CD4-positive, alpha-beta T cell treated with Interleukin-6 at 100 ng/mL for 8 hours (primary cell): ENCODE measurements around the gene POU2F1.

ENCODE experiments used
- DNase-seq: peaks from one replicate; pipeline ENCODE4 v3.0.0-alpha.2; 2020; ENCODE audit warnings: mixed read lengths, low spot score

POU2F1 gene

DNA sequence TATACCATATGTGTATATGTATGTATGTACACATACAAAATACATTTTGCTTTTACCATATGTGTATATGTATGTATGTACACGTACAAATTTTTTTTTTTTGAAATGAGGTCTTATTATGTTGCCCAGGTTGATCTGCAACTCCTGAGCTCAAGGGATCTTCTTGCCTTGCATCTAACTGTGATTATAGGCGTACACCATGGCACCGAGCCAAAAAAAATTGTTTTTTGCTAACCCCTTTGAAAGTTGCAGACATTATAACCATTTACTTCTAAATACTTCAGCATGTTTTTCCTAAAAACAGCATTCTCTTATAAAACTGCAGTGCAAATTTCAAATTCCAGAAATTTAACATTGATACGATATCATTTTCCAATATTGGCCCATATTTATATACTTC is 147.0 kb downstream of the POU2F1 start:
- DNase-seq, result no peak

GRCh38 chr1:167369175-167369574 is 148.5 kb downstream of the POU2F1 start:
- DNase-seq, result no peak

DNA sequence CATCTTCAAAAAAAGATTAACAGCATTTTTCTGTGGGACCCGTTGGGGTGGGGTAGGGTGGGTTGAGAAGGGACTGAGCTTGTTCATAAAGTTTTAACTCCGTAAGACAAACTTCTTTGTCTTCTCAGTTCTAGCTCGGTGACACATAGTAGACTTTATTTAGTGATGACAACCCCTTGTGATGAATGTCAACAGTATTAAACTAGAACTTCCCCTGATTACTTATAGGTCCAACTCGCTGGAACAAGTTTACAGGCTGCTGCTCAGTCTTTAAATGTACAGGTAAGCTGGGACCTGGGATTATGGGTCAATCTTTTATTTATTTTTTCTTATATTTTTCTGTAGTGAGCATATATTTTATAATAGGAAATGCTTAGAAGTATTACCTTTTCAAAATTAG is 149.2 kb downstream of the POU2F1 start:
- DNase-seq, result no peak

GRCh38 chr1:167371030-167371429 is 150.3 kb downstream of the POU2F1 start:
- DNase-seq, result no peak

DNA sequence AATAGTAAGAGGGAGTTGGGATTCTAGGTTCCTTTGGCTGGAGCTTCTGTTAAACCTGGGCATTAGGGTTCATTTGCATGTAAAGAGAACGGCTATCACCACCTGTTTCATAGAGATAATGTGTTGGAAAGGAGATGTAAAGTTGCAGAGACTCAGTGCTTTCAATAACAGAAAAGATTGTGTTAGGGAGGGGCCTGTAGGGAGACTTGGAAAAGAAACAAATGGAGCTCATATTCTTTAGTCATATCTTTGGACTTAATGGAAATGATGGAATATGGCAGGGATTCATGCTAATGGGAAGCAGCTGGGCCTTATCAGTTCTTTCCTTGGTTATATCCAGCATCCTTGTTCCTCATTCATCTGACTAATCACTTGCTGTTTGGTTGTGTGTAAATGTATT is 152.7 kb downstream of the POU2F1 start:
- no peak for DNase-seq

DNA sequence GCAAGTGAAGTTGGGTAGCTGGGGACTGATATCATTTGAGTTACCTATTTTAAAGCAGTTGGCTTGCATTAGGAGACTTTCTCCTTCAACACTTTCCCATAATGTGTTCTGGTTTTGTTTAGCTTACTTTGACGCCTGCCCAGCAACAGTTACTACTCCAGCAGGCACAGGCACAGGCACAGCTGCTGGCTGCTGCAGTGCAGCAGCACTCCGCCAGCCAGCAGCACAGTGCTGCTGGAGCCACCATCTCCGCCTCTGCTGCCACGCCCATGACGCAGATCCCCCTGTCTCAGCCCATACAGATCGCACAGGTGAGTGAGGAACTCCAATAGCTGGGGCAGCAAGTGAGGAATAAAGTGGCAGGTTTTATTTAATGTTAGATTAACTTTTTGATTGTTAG is 153.3 kb downstream of the POU2F1 start:
- DNase-seq, result no peak

GRCh38 chr1:167375949-167376348 is 155.3 kb downstream of the POU2F1 start:
- DNase-seq, result no peak

DNA sequence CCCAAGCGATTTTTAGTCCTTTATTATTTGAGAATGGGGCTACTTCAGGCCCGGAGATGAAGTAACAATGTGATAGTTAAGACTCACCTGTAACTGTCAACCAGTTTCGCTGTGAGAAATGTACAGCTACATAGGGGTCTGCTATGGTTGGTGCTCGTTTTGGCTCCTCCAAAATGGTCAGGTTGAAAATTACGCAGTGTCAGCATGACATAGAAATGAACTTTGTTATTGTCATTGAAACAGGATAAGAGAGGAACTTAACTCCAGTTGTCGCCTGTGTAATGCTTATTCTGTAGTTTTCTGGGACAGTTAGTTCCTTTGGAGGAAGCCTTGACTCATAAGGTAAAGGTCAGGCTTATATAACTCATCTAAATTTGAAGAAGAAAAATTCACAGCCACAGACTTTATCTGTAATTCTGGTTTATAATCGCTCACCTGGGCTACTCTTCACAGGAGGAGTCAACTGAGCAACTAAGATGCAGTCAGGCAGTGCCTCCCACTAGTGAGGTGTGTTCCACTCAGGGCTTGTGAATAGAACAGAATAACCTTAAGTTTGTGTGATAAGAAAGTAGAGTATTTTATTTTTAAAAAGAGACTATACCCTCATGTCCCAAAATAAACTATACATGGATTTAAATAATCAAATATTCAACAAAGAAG is 166.7 kb downstream of the POU2F1 start:
- DNase-seq, result no peak

DNA sequence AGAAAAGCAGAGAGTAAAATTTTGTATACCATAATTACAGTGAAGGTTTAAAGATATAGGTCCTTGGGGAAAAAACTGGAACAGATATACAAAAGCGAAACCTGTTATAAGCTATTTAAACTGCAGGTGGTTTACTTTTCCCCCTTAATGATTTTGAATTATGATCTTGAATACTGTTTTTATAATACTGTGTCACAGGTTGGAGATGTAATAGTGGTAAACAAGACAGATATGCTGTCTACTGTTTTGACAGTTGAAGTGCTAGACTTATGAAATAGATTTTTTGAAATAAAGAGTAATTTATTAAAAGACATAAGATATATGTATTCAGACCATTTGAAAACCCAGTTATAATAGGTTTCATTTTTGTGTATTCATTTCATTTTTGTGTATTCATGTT is 168.3 kb downstream of the POU2F1 start:
- DNase-seq, result no peak

DNA sequence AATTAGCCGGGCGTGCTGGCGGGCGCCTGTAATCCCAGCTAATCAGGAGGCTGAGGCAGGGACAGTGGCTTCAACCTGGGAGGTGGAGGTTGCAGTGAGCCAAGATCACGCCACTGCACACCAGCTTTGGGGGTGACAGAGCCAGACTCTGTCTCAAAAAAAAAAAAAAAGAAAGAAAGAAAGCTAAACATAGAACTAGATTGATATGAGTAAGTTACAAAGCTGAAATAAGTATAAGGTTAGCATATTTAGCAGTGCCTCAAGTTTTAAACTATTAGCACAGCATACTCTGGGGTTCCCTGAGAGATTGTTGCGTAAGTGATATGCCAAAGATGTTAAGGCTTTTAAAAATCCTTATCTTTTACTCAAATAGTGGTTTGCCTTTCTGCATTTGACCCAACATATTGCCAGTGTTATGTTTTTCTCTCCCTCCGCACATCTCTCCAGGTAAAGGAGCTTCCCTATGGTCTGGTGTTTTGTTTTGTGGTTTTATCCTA is 171.6 kb downstream of the POU2F1 start:
- DNase-seq, result no peak

GRCh38 chr1:167400359-167400953 is 179.8 kb downstream of the POU2F1 start:
- no peak for DNase-seq

- DNase-seq, result peak; percentile 61
Measured at GRCh38 chr1:167401260-167401873, 180.7 kb downstream of the POU2F1 start.

- no peak for DNase-seq
Measured at GRCh38 chr1:167404161-167404888, 183.6 kb downstream of the POU2F1 start.

DNA sequence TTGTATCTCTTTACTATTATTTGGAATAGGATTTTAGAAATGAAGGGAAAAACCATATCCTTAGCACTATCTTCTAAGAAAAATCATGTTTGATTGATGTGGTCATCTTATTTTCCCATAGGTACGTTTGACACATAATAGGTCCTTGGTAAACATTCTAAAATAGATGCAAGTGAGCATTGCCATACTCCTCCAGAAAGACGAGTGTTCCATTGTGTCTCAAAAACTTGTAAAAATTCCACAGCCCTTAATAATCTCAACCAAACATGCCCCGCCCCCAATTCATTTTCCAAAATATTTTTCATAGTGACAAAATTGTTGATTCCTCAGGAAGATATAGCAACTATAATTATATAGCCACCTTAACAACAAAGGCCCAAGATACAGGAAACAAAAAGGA is 184.2 kb downstream of the POU2F1 start:
- no peak for DNase-seq

DNA sequence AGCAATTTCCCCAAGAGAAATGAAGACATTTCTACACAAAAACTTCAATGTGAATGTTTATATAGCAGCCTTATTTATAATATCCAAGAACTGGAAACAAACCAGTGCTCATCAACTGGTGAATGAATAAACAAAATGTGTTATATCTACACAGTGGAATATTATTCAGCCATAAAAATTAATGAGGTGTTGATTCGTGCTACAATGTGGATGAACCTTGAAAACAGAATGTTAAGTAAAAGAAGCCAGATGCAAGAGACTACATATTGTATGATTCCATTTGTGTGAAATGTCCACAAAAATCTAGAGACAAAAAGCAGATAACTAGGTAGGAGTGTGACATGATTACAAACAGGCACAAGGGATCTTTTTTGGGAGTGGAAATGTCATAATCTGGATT is 187.7 kb downstream of the POU2F1 start:
- no peak for DNase-seq

DNA sequence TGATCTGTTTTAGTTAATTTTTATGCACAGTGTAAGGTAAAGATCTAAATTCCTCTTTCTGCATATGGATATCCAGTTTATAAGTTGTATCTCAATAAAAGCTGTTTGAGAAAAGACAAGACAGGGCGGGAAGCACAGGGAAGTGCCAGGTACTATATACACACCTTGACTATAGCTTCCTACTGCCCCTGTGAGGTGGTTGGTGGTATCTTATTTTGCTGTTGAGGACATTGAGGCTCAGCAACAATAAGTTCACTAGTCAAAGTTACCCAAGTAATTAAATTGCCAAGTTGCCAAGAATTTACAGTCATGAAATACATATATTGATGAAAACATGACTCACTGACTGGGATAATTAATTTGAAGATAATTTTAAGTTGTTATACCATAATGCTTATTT is 188.5 kb downstream of the POU2F1 start:
- DNase-seq, result no peak

GRCh38 chr1:167412072-167412471 is 191.4 kb downstream of the POU2F1 start:
- DNase-seq, result no peak

- no peak for DNase-seq
Measured at GRCh38 chr1:167412920-167413319, 192.2 kb downstream of the POU2F1 start.

GRCh38 chr1:167413328-167413727 is 192.6 kb downstream of the POU2F1 start:
- no peak for DNase-seq

- DNase-seq, result no peak
Measured at GRCh38 chr1:167416506-167416905, 195.8 kb downstream of the POU2F1 start.

DNA sequence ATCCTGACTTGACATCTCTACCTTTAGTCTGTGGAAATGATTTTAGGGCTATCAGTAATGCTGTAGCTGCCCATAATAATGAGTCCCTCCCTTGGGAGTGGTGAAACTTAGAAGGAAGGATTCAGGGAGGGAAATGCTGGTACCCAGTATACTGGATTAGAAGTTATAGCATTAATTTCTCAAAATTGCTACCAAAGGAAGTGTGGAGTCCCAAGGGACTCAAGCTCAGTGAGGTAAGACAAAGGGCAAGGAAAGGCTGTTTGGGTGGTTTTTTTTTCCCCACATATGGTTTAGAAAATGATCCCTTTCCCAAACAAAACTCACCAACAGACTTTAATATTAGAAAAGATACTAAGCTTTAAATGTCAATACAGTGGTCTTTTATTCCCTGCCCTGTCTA is 197.7 kb downstream of the POU2F1 start:
- DNase-seq, result no peak

- no peak for DNase-seq
Measured at GRCh38 chr1:167419245-167419644, 198.6 kb downstream of the POU2F1 start.

- no peak for DNase-seq
Measured at GRCh38 chr1:167420510-167420909, 199.8 kb downstream of the POU2F1 start.
